ENCODE measurements around the gene ZNF385C.

DNA sequence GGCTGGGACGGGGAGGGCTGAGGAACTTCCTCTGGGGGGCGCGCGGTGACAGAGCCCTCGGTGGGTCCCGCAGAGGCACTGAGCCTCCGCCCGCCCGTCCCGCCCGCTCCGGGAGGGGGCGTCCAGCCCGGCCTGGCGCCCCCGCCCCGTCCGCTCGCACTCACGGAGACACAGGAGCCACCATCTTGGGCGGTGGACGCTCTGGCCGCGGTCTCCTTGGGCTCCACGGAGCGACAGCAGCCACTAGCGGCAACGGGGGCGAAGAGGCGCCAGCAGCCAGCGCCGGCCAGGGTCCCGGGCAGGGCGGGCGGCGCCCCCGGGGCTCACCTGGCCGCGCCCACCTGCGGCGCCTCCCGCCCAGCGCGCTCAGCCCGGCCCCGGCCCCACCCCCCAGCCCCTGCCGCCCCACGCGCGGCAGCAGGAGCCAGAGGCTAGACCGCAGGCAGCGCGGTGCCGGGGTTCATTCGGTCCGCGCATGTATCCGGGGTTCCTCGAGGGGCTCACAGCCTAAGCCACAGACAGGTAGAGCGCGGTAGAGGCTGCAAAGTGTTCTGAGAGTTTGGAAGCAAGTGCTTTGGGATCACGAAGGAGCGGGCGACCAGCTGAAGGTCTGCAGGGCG is 47.8 kb downstream of the ZNF385C start, which contains the start of gene C17orf113:
- TF ChIP-seq POLR2A (IDR thresholded peaks at IDR 0.05): no peak
- TF ChIP-seq, protein P1, sequence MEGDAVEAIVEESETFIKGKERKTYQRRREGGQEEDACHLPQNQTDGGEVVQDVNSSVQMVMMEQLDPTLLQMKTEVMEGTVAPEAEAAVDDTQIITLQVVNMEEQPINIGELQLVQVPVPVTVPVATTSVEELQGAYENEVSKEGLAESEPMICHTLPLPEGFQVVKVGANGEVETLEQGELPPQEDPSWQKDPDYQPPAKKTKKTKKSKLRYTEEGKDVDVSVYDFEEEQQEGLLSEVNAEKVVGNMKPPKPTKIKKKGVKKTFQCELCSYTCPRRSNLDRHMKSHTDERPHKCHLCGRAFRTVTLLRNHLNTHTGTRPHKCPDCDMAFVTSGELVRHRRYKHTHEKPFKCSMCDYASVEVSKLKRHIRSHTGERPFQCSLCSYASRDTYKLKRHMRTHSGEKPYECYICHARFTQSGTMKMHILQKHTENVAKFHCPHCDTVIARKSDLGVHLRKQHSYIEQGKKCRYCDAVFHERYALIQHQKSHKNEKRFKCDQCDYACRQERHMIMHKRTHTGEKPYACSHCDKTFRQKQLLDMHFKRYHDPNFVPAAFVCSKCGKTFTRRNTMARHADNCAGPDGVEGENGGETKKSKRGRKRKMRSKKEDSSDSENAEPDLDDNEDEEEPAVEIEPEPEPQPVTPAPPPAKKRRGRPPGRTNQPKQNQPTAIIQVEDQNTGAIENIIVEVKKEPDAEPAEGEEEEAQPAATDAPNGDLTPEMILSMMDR (IDR thresholded peaks at IDR 0.05 in 4 of 5, conservative IDR thresholded peaks at IDR 0.05 in 1 of 5): peak in 1 of 5 experiments; percentile 49

Data from gastrocnemius medialis (tissue), 4 donors.